Activated T-helper 1 cell treated with Interleukin-2 at 50 U/mL for 16 hours (primary cell): Measurements from ENCODE around the gene OPCML.

ENCODE experiments used
- DNase-seq: peaks from one replicate; pipeline ENCODE4 v3.0.0-alpha.2; 2020; ENCODE audit warnings: low read depth

OPCML gene

DNA sequence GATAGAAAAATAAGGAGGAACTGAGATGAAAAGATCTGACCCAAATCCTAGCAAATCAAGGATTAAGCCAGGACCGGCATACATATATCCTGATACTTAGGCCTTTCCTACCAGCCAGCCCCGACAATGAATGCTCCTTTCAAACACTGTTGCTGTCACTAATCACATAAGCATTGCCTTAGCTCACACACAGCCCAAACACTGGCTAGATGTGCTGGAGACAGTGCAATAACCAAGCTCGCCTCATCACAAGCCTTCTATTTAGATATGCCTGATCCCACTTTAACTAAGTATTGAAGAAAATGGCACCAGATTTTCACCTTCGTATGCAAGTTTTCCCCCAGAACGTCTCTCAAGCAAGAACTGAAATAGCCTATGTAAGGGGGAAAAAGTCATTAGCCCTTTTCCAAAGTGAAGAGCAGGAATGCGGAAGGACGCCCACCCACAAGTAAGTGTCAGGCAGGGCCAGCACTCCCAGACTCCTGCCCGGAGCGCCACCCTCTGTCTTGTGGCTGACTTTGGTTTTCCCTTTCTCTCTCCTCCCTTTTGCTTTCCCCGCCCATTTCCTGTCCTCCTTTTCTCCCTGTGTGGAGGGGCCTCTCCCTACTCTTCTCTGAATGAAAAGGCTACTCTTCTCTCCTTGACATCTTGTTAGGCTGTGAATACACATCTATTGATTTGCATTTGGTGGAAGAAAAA, 8.9 kb upstream of the OPCML start:
- no peak for DNase-seq

DNA sequence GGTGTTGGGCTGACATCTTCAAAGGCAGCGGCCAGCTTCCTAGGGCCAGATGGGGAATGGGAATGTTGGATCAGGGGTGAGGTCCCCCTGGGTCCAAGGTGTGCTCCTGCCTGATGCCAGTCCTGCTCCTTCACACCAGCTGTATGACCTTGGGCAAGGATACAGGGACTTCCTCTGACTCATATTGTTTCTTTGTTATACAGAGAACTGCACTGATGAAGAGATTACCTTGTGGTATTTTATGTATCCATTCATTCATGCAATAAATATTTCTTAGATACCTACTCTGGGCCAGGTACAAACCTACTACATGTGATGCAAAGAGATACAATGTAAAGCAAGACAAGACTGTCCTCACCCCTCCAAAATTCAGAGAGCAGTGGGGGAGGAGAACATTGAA, 3.9 kb upstream of the OPCML start:
- no peak for DNase-seq

DNA sequence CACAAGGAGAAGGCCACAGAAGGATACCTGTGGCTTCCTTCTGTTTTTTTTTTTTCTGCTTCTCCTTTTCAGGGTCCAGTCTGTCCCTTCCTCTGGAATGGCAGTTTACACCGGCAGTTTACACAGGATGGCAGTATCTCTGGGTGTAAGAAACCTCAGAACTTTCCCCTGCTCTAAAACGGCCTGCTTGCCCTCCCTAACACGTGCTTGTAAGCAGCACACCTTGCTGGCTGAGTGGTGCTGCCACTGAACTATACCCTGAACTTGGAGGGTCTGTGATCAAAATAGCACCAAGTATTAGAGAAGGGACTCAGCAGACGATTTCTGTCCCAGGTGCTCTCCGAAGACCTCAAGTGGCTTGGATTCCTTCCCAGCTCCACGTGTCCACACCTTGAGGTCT, 904 bp upstream of the OPCML start:
- no peak for DNase-seq

DNA sequence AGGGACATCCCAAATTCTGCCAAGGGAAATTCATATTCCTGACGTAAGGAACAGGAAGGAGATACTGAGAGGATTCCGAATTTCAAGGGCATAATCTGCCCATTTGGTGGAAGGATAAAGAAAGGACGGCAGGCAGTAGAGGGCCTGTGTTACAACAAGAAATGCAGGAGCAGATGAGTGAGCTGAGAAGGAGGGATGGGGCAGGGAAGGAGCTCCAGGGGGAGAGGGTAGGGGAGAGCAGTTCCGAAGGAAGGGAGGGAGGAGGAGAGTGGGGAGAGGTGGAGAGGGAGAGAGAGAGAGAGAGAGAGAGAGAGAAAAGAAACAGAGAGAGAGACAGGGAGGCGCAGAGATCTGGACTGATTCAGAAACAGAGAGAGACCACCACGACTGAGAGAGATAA, 843 bp downstream of the OPCML start:
- no peak for DNase-seq

DNA sequence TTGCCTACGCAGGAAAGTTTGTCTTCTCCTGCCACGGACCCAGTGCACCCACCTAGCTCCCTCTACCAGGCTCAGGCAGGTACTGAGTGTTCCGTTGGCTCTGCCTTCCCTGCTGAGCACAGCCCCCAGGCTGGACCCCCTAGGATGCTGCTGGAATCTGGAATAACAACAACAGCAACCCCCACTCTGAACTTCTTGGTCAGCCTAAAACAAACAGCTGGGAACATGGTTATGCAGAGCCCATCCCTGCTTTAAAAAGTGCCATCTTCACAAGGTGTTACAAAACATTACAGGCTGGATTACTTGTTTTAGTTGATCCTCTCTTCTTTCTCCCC, 1.8 kb downstream of the OPCML start:
- DNase-seq, result no peak

DNA sequence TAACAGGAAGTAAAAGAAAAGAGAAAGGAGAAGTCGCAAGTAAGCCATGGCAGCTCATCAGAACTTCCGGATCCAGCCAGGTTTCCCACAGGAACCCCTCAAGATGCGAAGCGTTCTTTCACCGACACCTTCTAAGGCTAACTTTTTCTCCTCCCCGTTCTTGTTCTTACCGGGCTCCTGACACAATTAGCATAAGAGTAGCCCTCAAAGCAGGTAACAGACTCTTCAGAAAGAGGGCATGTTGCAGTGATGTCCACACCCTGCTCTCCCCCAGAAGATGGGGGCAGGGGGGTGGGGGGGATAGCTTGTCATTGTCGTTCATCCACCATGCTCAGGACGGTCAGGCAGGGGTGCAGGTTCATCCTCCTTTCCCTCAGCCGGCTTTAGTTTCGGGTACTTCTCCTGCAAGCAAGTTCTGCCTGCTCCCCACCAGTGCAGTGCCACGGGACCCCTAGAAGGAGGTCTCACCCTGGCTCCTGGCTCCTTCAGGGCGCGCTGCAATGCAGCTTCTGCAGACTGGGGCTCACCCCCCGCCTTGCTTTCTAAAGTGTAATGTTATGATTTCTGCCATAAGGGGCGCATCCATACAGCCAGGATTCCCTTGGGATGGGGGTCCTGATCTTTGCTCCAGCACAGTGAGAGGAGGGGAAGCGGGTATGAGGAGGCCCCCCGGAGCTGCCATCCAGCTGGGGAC, 2.3 kb downstream of the OPCML start:
- DNase-seq, result no peak

DNA sequence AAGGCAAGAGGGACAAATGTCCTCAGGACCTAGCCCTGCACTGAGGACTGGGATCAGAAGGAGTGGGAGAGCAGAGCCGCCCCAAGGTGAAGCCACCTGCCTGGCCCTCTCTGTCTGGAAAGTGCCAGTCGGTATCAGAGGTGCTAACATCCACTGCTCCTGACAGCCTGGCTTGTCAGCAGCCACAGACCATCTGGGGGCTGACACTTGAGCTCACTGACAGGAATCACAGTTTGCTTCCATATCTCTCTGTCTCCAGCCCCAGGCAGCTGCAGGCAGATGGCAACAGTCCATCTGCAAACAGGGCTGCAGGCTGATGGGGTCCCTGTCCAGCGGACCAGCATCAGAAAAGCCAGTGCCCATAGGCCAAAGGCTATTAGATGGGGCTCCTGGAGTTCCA, 5.5 kb downstream of the OPCML start:
- DNase-seq, result no peak

DNA sequence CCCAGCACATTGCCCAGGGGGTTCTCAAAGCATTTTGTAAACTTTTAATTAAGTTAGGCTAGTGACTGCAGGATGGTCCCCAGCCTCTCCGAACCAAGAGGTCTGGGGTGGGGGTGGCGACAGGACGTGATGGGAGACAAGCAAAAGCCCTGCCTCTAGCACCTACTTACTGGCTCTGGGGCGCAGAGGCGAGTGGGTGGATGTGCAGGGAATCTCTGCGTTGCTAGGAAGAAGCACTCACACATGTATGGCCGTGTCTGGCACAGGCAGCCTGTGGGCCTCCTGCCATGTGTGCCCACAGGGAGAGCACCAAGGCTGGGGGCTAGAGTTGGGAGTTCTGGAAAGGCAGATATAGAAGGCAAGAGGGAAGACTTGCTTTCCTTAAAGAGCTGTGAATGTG, 6.3 kb downstream of the OPCML start:
- no peak for DNase-seq

DNA sequence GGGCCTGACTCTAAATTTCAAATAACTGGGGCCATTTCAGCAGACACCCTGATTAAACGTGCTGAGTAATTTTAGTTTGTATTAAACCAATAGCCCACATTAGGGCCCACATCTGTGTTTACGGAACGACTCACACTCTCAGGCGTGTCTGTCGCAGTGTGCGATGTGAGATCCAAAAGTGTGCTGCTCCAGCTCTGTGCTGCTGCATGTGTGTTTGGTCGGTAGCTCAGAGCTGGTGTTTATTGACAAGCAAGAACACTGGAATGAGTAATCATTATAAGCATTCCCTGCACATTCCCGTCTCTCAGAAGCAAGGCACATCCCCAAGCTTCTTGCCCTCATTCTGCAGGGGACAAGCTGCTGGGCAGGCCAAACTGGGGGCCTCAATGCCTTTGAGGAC, 7.8 kb downstream of the OPCML start:
- no peak for DNase-seq

DNA sequence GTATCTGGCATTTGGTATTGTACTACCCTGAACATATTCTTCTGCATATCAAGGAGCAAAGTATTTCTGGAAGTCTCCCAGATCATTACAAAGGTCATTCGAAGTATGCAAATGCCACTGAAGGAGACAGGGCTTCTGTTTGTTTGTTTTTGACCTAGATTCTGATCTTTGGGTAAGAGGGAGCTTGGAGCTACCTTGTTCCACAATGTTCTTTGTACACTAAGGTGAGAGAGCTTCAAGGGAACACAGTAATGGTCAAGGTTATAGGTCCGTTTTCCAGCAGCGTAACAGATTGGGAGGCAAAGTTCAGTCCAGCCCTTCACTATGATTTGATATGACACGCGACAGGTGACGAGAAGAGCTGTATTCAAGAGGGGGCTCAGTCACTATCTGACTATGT, 10.0 kb downstream of the OPCML start:
- DNase-seq, result no peak

DNA sequence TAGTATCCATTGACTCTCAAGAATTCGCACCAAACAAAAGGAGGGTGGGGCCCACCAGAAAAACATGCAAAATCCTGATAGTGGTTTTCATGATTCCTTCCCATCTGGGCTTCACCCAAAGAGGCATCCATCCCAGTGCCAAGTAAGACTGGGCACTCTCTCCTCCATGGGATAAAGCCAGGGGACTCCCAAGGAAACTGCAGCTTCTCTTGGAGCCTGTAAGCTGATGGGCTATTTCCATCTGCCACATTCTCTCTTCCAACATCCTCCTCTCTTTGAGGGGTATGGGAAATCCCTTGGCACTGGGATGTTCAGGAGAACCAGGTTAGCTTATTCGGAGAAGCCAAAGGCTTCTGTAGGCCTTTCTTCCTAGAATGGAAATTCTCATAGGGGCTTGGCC, 10.8 kb downstream of the OPCML start:
- DNase-seq, result no peak

DNA sequence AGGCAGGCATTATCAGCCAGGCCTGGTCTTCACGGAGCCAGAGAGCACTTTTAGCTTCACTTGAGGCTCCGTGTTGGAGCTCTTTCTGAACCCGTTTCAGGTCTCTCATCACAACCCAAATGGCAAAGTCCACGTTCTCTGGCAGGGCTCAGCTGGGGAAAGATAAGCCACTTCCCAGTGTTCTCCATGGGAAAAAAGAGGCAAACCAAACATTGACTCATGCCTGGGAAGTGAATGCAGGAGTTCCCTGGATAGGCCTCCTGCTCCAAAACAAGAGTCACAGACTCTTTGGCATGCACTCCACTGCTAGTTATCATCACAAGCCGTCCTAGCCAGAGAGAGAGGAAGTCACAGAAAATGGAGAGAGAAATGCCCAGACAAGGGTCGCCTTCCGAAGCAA, 11.6 kb downstream of the OPCML start:
- DNase-seq, result no peak

DNA sequence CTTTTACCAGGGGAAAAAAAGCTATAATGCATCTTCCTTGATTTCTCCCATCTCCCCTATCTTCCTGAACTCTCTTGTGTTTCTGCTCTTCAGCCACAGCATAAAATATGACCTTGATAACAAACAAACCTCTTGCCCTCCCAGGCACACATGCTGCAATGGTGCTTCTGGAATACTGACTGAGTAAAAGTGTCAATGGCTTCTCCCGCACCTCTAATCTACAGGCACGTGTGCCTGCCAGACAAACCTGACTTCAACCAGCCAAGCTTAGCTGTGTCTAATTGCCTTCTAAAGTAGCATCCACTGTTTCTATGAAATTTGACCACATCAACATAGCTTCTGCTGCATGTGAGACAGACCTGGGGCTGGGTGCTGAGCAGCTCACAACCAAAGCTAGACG, 12.7 kb downstream of the OPCML start:
- DNase-seq, result no peak

DNA sequence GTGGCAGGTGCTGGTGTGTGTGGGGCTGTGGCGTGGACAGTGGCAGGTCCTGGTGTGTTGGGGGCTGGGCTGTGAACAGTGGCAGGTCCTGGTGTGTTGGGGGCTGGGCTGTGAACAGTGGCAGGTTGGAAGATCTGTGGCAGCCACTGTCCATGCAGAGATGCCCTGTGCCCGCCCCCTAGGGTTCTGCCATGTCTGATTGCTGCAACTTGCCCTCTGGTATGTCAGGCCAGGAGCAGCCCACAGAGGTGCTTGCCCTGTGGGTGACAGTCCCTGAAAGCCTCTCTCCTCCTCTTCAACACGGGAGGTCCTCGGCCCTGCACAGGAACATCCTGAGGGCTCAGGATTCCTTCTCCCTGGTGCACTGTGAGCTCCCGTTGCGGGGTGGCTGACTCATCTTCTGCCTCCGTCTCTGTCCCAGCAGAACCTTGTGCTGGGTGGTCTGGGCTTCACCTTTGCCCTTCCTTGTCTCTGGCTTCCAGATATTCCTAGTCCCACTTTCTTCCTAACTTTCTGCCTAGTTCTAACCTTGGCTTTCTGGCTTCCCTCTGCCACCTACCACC, 13.5 kb downstream of the OPCML start:
- DNase-seq, result no peak

DNA sequence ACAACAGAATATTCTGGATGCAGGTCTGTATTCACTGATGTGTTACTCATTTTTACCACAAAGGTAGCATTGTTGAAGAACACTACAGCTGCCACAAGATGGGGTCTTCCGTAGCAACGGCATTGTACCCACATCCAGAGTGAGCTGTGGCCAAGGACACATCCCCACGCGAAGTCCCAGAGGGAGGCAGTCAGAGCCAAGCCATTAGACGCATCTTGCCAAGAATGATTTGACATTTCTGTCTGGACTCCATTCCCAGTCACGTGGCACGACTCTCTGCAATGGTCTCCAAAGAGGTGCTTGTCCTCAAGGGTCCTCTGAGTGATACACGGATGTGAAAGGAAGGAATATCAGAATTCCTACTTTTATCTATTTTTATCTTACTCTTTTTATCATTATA, 15.5 kb downstream of the OPCML start:
- no peak for DNase-seq

DNA sequence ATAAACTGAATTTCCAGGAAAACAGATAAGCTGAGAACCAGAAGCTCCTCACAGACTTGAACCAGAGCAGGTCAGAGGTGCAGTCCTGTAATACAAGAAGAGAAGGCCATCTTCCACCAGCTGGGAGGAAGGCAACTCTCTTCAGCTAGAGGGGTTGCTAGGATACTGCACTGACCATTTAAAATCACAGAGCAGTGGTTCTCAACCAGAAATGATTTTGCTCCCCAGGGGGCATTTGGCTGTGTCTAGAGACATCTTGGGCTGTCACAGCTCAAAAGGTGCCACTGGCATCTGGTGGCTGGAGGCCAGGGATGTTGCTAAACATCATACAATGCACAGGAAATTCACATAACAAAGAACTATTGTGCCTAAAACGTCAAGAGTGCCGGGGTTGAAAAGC, 17.2 kb downstream of the OPCML start:
- no peak for DNase-seq

DNA sequence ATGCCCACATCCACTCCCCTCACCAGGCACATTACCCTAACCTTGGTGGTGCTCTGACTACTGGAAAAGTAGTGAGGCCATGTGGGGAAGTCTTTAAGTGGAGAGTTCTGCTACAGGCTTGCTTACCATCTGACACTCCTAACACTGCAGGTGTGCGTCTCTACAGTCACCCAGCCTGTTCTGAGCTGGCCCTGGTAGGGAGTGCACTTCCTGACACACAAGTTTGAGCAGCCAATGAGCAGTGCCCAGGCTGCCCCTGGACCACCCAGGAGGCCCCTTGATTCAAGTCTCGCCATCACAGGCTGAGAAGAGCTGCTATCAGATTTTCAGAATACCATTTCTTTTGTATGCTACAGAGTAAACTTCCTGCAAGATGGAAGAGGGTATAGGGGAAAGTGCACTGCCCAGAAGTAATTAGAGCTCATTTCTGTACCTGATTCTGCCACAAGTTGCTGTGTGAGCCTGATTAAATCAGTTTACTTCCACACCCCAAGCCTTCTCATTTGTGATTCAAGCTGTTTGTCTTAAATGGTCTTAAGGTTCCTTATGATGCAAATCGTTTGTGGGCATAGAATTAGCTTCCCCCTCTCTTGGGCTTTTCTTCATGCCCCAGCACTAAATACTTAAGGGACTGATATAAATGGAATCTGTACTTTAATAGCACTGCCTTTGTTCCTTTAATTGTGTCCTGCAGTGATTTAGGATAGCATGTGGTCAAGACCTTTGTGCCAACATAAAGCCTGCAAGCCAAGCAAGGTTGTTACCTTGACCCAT, 22.2 kb downstream of the OPCML start:
- DNase-seq, result no peak

DNA sequence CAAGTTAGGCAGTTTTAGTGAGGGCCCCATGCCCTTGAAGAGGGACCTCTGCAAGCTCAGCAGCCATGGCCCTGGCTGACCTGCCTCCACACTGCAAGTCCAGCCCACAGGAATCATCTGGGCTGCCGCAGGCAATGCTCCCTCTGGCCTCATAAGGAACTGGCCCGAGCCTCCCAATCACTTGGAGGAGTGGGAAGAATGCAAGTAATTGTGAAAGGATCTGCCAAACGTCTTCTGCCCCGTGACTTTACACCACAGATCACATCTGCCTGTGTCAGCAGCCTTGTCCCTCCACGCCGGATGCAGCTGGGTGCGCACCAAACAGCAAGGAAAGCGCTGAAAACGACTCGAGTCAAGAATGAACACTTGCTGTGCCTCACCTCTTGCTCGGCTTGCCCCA, 23.8 kb downstream of the OPCML start:
- no peak for DNase-seq

DNA sequence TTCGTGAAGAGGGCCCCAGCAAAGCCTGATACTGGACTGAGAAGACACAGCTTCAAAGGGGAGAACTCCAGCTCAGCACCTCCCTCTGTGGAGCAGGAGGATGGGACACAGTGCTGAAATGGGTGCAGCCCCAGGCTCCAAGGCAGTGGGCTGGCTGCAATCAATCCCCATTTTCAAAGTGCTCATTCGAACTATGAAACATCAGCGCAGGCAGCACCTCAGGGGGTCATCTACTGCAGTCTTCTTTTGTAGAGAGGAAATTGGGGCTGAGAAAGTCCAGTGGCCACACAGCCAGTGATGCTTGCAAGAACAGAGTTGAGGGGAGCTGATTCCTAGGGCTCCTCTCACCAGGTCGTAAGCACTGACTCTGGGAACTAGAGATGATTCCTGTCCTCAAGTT, 25.1 kb downstream of the OPCML start:
- no peak for DNase-seq

DNA sequence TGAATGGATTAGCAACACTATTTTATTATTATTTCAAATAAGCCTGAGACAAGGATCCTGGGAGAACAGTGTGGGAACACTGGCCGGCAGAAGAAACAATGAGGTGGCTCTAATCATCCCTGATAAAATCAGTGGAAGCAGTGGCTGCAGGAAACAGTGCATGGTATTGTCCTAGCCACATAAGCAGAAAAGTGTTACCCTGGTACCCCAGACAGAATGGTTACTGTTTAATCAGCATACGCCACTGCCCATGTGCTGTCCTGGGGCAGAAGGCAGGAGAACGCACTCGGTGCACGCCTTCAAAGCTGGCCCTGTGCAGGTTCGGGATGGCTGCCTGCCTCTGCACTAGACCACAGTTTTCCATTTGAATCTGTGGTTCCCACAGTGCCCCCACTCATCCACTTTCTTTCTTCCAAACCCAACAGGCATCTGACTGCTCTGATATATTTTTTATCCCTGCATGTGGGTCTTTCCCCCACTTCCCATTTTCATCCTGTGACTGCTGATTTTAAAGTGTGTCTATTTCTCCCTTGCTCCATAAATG, 25.7 kb downstream of the OPCML start:
- DNase-seq, result no peak

DNA sequence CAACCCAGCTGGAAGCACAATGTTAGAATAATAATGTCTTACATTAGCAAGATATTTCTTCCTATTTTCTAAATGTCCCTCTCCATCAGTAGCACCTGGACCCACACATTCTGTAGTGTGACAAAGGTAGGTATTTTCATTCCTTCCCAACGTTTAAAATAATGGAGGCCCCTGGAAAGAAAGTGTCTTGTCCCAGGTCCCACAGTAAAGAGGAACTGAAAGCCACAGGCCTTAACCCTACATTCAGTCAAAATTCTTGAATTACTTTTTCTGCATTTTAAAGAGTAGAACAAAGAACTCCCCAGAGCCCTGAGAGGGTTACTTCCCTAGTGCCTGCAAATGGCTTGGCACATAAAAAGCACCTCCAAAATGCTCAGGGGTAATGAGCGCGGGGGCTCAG, 26.3 kb downstream of the OPCML start:
- no peak for DNase-seq

DNA sequence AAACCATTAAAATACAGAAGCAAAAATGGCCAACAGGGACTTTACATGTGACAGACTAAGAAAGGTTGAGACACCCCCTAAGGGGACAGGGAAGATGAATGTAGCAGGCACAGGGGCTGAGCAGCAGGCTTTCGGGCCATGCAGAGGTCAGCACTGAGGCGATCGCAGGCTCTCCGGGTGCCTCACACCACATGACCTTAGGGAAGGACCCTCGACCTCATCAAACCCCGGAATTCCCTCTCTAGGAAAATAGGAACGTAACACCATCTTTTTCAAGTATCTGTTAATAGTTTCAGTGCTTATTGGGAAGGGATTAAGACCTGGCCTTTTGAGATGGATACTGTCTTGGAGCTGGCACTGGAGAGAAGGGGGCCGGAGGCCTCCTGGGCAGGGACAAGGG, 27.4 kb downstream of the OPCML start:
- no peak for DNase-seq

DNA sequence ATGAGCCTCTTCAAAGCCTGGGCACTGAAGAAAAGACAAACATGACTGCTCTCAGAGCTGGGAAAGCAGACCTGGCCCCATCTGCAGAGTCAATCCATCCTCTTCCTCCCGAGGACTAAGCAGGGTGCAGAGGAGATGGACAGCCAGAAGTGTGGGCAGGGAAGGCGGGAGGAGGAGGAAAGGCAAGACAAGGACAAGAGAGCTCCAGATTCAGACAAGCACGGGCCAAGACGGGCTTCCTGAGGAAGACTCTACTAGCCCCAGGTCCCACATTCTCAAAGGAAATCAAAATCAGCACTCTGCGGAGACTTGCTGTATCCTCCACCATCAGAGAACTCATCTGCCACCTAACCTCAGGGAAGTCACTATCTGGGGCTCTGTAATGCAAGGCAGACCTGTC, 28.5 kb downstream of the OPCML start:
- DNase-seq, result no peak
